NK-92 (cell line): ENCODE results near the gene CDH13.

Experiments
- DNase-seq: peaks from one replicate; lab custom pipeline; 2025; ENCODE audit not compliant: unreplicated experiment; lab: John Stamatoyannopoulos, UW

The CDH13 gene

DNA sequence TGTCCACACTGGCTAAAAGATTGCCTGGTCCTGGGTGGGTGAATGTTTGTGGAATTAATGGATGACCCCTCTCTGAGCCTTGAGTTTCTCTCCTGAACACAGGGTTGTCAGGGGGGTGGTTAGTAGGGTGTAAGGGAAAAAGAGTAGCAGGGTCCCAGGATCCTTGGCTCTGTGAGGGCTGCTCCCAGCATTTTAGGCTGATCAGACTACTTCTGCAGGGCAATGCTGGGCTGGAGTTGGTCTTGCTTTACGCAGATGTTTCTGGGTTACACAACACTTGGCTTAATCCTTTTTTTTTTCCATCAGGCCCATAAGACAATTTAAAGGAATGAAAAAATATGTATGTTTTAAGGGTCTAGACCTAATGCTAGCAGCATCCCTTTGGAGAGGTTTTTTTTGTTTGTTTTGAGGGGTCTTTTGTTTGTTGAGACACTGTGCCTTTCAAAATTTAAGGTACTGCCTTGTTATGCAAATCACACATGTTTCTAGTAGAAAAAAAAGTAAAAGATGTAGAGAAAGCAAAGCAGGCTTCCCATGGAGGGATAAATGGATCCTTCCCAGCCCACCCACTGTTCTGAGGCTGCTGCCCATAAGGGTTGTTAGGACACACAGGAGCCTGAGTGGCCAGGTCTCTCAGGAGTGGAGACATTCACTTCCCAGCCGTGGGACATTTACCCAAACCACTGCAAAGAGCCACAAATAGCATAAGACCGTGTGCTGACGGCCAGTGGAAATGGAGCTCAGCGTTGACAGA lies 955.4 kb downstream of the CDH13 start:
- no peak for DNase-seq

DNA sequence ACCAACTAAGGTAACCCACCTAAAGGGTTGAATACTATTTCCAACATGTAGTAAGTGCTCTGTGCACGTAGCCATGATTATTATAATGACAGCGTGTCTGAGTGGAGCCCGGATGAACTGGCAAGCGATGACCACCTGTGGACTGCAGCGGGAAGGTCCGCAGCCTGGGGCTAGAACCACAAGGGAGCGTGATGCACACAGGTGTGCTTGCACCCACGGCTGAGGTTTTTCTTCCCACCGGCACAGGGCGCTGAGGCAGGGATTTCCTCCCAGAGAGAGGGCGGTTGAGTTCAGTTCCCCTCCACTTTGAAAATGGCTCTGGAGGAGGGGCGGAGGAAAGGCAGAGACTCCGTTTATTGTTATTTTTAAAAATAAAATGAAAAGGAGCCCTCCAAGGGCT lies 959.3 kb downstream of the CDH13 start:
- DNase-seq = no peak

DNA sequence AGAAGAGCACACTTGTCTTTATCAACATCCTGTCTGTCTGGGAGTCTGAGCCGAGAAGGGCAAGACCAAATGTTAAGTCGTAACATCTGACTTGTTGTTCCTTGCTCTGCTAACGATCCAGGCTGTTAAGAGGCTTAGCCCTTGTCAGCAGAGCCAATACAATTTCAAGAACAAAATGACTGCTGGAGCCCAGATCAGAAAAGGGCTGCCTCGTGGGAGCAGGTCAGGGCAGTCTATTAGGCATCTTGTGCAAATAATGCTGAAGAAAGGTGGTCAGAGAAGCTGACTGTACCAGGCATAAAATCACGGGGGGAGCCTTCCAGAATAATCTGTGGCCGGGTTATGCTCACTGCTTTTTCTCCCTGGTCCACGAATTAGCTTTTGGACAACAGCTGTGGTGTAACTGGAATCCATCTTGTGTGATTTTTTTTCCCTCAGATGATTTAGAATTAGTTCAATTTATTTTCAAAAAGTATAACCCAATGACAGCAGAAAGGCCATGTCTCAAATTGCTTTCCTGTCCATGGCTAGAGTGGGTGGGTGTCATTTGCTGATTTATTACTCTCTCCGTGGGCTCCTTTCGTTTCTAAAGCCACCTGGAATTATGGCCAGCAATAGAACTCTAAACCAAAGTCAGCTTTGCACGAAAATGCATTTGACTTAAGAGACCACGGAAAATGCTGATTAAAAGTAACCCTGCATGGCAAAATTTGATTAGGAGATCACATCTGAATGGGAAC lies 959.9 kb downstream of the CDH13 start:
- DNase-seq = no peak

DNA sequence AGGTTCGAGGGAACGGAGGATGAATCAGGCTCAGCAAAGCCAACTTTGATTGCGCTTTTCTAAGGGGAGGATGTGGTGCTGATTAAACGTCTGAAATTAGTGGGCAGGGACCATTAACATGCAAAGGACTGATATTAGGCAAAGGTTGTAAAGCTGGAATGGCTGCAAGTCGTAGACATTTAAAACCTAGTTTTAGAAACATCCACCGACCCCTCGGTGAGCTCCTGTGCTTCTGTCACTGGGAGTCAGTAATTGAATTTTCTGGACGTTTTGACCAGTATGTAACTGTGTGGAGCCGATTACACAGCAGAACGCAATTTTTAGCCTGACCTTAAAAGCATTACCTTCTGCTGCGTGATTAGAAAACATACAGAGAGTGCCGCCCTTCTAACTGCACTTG lies 960.4 kb downstream of the CDH13 start:
- no peak for DNase-seq

DNA sequence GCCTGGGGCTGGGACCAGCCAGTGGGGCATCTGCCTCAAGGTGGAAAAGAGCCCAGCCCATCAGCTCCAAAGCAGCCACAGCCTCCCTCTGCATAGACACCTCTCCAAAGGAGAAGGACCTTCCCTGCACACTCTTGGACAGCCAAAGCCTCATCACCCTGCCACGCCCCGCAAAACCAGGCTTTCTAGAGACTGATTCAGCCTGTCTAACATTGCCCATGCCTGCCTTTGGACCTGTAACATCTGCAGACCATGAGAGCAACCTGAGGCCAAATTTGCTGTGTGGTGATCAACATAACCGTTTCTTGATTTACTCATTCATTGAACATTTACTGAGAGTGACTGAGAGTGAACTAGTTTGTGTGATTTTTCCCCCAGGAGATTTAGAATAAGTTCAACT lies 961.3 kb downstream of the CDH13 start:
- DNase-seq = no peak

DNA sequence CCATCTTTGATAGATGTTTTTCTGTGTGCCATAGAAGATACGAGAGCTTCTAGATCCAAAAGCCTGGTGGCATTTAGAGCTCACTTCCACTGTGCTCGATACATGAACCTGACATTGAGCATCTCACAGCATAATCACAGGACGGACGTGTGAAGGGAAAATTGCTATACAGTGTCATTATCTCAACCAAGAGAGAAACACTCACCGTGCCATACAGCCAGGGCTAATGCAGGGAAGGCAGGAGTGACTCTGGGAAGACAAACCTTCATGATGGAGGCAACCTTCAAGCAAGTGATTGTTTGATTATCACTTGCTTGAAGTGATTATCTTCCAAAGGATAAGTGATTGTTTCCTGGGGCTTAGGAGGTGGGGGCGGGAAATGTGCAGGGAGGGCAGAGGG lies 962.8 kb downstream of the CDH13 start:
- DNase-seq = no peak

DNA sequence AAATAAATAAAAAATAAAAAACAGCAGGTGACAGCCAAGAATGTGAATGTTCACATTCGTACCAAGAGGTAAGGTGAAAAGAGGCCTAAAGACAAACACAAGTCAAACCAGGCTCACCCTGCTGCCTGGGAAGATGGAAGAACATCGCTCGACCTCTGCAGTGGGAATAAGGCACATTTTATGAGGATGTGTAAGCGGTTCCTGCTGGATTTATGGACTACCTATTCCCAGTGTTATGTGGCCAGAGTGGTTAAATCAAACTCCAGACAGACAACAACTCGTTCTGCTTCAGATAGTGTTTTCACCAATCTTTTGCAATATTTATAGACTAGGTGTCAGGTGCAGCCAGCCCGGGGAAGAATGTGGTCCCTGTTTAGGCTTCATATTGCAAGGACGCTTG lies 966.0 kb downstream of the CDH13 start:
- no peak for DNase-seq

DNA sequence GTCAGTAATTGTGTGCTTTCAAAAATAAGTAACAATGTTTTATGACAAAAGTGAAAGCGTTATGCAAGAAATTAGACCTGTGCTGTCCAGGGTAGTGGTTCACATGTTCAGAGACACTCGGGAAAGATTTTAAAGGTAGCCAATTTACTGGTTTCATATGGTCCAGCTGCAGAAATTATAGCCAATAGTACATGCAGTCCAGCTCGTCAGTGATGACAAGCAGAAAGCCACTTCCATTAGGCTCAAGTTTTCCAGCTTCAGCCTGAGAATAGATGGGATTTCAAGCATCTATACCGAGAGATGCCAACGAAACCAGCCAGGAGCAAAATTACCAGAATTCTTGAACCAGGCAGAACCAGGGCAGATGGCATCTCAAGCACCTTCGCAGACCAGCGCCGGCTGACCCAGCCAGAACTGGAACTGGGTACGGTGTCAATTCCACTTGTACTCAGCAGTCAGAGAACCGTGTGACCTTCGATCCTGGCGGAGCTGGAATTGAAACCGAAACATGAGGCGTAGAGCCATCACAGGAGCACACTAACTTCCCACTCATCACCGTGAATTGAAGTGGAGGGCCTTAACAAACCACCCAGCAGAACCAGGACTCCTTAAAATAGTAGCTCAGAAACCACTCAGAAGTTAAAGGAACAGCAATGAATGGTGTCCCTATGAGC lies 973.2 kb downstream of the CDH13 start:
- no peak for DNase-seq

DNA sequence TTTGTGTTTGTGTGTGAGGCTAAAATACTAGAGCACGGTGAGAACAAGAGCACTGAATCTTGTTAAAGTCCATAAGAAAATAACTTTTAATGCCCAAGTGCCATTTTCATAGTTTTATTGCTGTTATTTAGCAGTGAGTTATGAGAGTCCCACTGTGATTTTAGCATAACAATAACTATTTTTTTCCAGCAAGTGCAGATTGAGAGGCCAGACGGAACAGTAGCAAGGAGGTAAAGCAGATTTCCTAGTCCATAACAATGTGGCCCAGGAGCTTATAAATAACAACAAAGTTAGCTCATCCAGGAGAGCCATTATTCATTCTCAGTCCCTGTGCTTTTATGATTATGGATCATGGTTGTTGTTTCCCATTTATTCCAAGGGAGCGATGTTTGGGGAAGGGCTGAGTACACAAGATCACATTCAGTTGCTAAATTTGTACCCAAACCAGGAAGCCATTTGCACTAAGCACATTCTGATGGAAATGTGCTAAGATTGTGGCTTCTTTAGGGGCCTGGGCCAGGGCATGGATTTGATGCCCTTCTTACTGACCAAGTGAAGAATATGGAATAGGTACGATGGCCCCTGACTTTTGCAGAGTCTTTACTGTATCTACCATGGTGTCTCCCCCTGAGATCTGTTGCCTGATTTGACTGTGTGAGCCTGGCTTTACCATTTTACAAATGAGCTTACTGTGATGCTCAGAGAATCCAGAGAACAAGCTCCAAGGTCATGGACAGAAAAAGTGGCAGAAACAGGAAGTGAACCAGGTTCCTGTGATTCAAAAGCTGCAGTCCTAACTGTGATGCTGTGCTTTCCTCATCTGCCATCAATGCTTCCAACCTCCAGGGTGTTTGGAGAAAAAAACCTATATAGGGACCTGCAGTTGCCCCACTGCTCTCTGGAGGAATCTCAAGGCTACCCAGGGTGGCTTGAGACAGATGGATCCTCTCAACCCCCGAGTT lies 976.3 kb downstream of the CDH13 start:
- no peak for DNase-seq

DNA sequence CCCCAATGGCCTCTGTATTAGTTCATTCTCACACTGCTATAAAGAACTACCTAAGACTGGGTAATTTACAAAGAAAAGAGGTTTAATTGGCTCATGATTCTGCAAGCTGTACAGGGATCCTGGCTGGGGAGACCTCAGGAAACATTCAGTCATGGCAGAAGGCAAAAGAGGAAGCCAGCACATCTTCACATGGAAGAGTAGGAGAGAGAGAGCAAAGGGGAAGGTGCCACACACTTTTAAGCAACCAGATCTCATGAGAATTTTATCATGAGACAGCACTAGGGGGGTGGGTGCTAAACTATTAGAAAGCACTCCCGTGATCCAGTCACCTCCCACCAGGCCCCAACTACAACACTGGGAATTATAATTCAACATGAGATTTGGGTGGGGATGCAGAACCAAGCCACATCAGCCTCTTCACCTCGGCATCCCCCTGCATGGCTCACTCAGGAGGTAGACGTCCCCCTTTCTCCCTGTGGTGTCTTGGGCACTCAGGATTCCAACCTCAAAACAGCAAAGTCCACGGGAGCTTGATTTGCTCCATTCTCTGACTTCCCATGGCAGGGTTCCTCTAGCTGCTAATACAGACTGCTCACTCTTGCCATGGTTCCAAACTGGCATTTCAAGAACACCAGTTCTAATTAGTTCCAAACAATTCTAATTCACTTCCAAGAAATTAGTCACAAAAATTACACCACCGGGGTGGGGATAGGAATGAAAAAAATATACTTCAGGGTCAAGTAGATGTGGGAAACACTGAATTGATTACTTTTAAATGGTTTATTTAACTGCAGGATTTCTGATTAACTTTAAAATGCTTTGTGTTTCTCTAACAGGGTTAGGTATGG lies 977.2 kb downstream of the CDH13 start:
- DNase-seq = no peak

DNA sequence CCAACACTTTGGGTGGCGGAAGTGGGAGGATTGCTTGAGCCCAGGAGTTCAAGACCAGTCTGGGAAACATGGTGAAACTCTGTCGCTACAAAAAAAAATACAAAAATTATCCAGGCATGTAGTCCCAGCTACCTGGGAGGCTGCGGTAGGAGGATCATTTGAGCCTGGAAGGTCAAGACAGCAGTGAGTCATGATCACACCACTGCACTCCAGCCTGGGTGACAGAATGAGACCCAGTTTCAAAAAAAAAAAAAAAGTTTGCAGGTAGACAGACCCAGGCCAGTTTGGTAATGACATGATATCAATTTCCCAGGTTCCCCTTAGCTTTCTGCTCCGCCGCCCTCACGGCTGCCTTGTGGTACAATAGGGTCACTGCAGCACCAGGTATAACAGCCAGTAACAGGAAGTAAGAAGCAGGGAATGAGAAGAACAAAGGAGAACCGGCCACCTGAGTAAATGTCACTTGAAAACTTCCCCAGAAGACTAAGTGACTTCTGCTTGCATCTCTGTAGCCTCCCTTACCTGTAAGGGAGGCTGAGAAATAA lies 979.8 kb downstream of the CDH13 start:
- DNase-seq = no peak

DNA sequence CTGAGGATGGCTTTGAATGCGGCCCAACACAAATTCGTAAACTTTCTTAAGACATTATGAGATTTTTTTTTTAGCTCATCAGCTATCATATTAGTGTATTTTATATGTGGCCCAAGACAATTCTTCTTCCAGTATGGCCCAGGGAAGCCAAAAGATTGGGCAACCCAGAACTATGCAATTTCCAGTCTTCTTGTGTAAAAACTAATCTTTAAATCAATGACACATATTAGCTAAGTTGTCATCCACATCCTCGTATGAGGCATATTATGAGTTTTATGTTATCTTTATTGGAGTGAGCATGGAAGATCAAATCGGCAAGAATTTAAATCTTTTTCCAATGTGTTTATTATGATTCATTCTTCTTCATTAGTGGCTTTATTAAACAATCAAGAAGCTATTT lies 982.4 kb downstream of the CDH13 start:
- DNase-seq = no peak

DNA sequence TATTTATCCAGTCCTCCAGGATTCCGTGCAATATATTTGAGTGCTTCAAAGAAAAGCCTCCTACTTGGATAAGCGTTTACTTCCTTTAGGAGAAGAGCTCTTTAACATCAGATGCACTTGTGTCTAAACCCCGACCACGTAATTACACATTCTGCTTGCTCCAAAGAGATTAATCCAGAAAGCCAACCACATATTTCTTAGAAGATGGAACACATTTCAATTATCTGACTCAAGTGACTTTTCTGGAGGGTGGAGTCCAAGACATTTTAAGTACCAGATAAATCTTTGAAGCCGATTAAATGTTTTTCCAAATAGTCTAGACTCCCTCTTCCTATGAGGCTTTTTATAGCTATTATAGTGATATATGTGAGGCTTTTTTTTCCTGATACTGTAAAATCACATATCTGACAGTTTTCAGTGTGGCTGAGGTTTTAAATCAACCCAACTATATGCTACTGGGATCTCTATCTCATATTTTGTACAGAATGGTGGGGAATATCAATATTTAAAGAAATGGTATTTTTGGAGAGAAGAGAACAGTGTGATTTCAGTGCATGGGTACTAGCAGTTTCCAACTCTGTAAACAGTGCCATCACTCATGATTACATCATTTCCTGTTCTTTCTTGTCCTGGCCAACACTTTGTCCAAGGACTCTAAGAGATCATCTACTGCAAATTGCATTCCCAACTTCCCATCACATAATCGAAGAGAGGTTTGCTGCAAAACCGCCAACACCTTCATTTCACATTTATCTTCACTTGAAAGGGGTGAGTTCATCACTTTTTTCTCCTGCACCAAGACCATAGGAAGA lies 988.6 kb downstream of the CDH13 start:
- no peak for DNase-seq

DNA sequence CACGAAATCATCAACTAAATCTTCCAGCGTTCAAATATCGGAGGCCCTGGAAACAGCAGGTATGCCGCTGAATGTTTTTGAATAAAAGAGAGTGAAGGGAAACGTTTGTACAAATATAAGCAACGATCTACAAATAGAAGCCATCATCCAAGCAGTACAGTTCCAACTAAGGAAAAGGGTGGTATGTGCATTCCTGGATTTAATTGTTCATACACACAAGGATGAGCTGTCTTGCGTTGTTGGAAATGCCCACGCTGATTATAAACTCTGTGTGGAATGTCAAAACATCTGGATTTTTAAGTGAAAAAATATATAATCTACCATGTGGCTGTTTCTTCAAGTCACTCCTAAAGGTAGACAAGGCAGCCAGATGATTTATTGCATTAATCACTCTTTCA lies 989.2 kb downstream of the CDH13 start:
- no peak for DNase-seq

DNA sequence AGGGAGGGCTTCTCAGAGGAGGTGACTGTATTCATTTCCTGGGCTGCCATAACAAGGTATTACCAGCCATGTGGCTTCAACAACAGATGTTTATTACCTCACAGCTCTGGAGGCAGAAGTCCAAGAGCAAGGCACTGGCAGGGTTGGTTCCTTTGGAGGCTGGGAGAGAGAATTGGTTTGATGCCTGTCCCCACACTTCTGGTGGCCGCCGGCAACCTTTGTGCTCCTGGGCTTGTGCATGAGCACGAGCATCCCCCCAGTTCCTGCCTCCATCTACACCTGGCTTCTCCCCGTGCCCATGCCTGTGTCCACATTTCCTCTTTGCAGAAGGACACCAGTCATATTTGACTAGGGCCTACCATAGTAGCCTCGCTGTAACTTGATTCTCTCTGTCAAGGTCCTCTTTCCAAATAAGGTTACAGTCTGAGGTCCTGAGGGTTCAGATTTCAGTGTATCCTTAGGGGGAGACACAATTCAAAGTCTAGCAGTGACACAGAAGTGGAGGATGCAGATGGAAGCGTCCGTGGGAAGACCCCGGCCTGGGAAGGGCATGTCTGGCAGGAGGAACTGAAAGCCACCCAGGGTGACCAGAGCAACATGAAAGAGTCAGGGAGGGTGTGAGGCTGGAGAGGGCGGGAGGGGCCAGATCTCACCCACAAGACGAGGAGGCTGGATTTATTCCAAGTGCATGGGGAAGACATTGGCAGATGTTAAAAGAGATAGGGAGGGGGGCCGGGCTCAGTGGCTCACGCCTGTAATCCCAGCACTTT lies 992.8 kb downstream of the CDH13 start:
- DNase-seq = no peak

DNA sequence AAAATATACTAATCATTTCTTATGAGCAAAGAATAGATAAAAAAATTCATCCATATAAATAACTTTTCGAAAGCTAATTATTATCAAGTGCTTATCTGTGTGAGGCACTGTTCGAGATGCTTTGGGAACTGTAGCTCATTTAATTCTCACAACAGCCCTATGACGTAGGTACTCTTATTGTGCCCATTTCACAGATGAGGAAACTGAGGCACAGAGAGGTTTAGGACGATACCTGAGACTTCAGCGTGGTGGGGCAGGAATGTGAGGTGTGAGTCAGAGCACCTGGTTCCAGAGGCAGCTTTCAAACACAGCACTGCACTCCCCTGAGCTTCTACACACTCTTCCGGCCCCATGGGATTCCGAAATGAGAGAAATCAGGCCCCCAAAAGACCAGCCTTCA lies 995.2 kb downstream of the CDH13 start:
- DNase-seq = no peak

DNA sequence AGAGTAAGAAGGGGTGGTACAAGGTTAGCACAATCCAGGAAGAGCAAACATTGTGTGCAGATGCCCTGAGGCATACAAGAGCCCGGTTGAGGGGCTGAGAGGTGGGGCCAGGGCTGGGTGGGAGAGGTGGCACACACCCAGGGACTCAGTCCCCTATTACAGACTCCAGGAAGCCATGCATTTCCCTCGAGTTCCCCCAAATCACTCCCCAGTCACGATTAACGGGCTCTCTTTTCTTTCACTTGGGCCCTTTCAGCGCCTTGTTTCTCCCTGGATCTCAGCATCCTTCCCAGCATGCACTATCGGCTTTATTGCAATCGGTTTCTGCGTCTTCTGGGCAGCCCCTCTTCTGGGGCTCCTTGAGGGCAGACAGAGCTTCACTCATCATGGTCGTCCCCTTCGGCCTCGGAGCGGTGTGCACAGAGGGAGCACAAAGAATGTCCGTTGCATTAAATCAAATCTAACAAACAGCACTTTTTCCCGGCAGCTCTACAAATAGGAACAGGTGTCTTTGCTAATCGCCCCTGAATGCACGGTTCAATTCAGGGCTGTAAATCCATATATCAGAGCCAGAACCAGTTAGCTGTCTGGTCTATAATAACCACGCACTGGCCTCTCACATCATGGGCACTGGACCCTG lies 996.4 kb downstream of the CDH13 start:
- DNase-seq = no peak

DNA sequence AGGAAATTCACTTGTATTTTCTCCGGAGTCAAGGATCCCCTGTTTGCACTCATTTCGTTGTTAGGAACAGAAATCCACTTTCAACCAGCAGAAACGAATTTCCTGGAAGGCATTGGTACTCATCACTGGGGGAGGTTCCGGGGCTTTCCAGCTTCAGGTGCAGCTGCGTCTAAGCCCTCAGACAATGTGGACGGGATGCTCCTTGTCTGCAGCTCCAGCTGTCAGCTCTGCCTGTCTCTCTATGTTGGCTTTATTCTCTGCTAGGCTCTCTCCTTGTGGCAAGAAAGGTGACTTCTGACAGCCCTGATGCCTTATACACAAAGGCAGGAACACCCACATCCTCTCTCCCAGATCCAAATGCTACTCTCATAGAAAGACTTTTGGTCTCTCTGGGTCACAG lies 997.1 kb downstream of the CDH13 start:
- DNase-seq = no peak
